Lung microvascular endothelial cell (primary cell): Measurements from ENCODE around the gene FMO5. TPM values are rescaled to one million over a fixed set of nuclear protein-coding genes. Genes with fewer than 3 reads are reported as not detected.
"Not testable (repeated sequence)": the region's sequence is repeated elsewhere in the genome, so short reads cannot be mapped to it uniquely, and the experiment has no call there.

Experiments used
- DNase-seq, 2 donors: peaks; one replicate each; pipeline versions ENCODE4 v3.0.0 to v3.0.0-alpha.2; 2010; ENCODE audit warnings: low read depth in 2 of 2
- total RNA-seq: library from RNA; depleted of rRNA; stranded (reverse); fragments of >200 nt; gene quantifications from 2 replicates; pipeline ENCODE4 v1.2.1, GENCODE V29; 2014

Gene FMO5
- total RNA-seq, 1 donor from 2014 or later, result 2.6 TPM

GRCh38 chr1:147207192-147207591 is 17.9 kb downstream of the FMO5 start:
- no peak for DNase-seq

GRCh38 chr1:147204080-147204479 is 21.1 kb downstream of the FMO5 start:
- no peak for DNase-seq

- no peak for DNase-seq
Observed at GRCh38 chr1:147202576-147202975, 22.6 kb downstream of the FMO5 start.

- no peak for DNase-seq
Observed at GRCh38 chr1:147201786-147202185, 23.4 kb downstream of the FMO5 start.

GRCh38 chr1:147201276-147201675 is 23.9 kb downstream of the FMO5 start:
- DNase-seq, result no peak

- not testable (repeated sequence) for DNase-seq
Observed at GRCh38 chr1:147197324-147197723, 27.8 kb downstream of the FMO5 start.

- no peak for DNase-seq
Observed at GRCh38 chr1:147189514-147189913, 35.6 kb downstream of the FMO5 start.

- no peak for DNase-seq
Observed at GRCh38 chr1:147185432-147185831, 39.7 kb downstream of the FMO5 start.

- peak in 1 of 2 donors; percentile 36 for DNase-seq
Observed at GRCh38 chr1:147177611-147178380, 47.3 kb downstream of the FMO5 start.

- peak; percentile 98 to 99 for DNase-seq
Observed at GRCh38 chr1:147172168-147173016, 52.7 kb downstream of the FMO5 start, which contains the start of gene PRKAB2. TSS of gene PRKAB2 (minus strand) at chr1:147172470. CDS start at chr1:147172144, 326 bp downstream.

GRCh38 chr1:147171399-147172167 is 53.6 kb downstream of the FMO5 start:
- DNase-seq, result peak; percentile 21 to 30

GRCh38 chr1:147169840-147170674 is 55.1 kb downstream of the FMO5 start:
- no peak for DNase-seq

- no peak for DNase-seq
Observed at GRCh38 chr1:147169171-147169570, 56.0 kb downstream of the FMO5 start.

- DNase-seq, result peak; percentile 31 to 47
Observed at GRCh38 chr1:147168626-147169058, 56.5 kb downstream of the FMO5 start.

GRCh38 chr1:147167365-147167764 is 57.8 kb downstream of the FMO5 start:
- peak in 1 of 2 donors; percentile 82 for DNase-seq

GRCh38 chr1:147163019-147163418 is 62.1 kb downstream of the FMO5 start:
- no peak for DNase-seq

GRCh38 chr1:147162093-147162492 is 63.0 kb downstream of the FMO5 start:
- DNase-seq, result no peak

GRCh38 chr1:147157116-147157515 is 68.0 kb downstream of the FMO5 start:
- not testable (repeated sequence) for DNase-seq

GRCh38 chr1:147156642-147157041 is 68.5 kb downstream of the FMO5 start:
- DNase-seq, result no peak

GRCh38 chr1:147152772-147153171 is 72.4 kb downstream of the FMO5 start:
- no peak for DNase-seq

GRCh38 chr1:147151244-147151643 is 73.9 kb downstream of the FMO5 start:
- no peak for DNase-seq
